ENCODE data around the gene YWHAE.

DNA sequence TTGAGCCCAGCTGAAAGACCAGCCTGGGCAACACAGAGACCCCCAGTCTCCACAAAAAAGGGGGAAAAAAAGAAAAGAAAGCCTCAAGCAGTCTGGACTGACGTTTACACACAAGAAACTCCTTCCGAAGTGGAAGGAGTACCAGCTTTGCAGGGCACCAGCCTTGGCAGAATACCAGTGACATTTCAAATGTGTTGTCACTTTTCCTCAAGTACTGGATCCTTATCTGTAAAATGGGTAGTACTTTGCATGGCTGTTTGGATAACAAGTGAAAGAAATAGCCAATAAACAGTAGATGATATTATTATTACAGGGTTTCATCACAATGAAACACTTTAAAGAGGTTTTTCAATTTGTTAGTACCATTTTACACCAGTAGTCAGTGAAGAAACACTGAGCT, 14.2 kb downstream of the YWHAE start:
- no peak for TF ChIP-seq POLR2A (IDR thresholded peaks at IDR 0.05)
- no peak for TF ChIP-seq CTCF (IDR thresholded peaks at IDR 0.05 in 8 of 11, conservative IDR thresholded peaks at IDR 0.05 in 3 of 11)
- TF ChIP-seq POLR2AphosphoS5 (IDR thresholded peaks at IDR 0.05), result no peak

Measured in spleen (tissue), 7 donors.